IPS-NIHi7 (cell line): ENCODE results near the gene ADH1C.
A peak's percentile ranks its signal among the peaks of the same experiment; 100 is the strongest.
"Not testable (repeated sequence)": the region's sequence is repeated elsewhere in the genome, so short reads cannot be mapped to it uniquely, and the experiment has no call there.

Experiments
- DNase-seq: peaks from one replicate; pipeline ENCODE4 v3.0.0; 2012; ENCODE audit warnings: mixed read lengths; ENCODE audit errors: extremely low spot score

The ADH1C gene

GRCh38 chr4:99357948-99358347, 5.4 kb upstream of the ADH1C start:
- DNase-seq, result no peak

GRCh38 chr4:99356992-99357391, 4.4 kb upstream of the ADH1C start:
- no peak for DNase-seq

- not testable (repeated sequence) for DNase-seq
Measured at GRCh38 chr4:99356149-99356548, 3.6 kb upstream of the ADH1C start.

DNA sequence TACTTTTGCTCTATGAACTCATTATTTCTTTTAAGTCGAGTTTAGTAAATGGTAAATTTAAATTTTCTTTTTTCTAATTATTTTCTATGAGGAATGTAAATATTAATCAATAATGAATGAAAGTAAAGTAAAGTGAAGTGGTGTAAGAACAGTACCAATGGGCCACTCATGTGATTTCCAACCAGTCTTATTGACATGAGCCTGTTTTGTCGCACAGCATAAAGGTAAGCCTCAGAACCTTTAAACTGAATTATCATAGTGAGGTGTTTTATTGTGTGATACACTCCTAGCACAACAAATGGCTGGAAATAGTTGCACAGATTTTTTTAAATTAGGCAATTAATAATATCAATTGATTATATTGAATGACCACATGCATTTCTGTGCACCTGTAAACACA, 1.1 kb downstream of the ADH1C start:
- no peak for DNase-seq

- DNase-seq, result no peak
Measured at GRCh38 chr4:99349338-99349737, 3.2 kb downstream of the ADH1C start.

- DNase-seq, result not testable (repeated sequence)
Measured at GRCh38 chr4:99342624-99343023, 9.9 kb downstream of the ADH1C start.

GRCh38 chr4:99341426-99341825, 11.1 kb downstream of the ADH1C start:
- no peak for DNase-seq

DNA sequence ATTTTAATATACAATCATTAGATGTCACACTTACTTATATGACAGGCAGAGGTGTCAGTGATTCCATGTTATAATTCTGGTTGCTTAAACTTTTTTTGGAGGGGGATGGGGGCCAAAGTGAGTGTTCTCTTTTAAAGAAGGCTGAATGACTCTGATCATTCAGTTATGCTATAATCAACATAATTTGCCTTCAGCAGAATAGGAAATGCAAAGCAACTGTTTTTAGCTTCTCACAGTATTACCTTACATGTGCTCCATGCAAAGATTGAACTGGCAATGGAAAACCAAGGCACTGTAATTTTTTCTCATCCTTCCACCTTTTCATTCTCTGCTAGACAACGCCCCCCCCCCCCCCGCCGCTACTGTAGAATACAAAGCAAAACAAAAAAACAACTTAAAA, 13.4 kb downstream of the ADH1C start:
- no peak for DNase-seq

DNA sequence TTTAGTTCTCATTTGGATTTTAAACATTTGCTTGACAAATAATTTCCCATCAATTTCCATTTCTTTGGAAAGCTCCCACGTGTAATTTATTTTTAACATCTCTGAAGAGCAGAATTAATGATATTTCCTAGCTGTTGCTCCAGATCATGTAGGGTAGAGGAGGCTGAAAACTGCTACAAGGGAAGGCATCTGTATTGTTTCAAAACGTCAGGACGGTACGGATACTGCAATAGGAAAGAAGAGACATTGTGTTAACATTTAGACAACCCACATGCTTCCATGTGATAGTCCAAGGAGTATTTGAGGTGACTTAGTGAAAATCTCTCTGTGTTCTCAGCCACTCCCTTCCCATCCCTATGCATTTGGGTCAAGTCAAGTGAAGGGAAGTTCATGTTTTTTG, 16.0 kb downstream of the ADH1C start:
- DNase-seq, result no peak

GRCh38 chr4:99334880-99335279, 17.7 kb downstream of the ADH1C start:
- no peak for DNase-seq

DNA sequence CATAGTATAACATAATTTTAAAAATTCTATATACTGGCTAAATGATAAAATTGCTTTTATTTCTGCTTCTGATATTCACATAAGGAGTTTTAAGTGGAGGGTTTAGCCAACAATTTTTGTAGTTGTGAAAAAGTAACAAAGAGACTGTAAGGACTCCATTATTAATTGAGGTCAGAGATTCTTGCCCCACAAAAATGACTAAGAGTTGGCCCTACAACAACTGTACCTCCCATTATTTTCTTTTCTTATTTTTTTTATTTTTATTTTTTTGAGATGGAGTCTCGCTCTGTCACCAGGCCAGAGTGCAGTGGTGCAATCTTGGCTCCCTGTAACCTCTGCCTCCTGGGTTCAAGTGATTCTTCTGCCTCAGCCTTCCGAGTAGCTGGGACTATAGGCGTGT, 21.9 kb downstream of the ADH1C start:
- DNase-seq, result no peak

- no peak for DNase-seq
Measured at GRCh38 chr4:99329876-99330275, 22.7 kb downstream of the ADH1C start.

- DNase-seq, result no peak
Measured at GRCh38 chr4:99324979-99325378, 27.6 kb downstream of the ADH1C start.

DNA sequence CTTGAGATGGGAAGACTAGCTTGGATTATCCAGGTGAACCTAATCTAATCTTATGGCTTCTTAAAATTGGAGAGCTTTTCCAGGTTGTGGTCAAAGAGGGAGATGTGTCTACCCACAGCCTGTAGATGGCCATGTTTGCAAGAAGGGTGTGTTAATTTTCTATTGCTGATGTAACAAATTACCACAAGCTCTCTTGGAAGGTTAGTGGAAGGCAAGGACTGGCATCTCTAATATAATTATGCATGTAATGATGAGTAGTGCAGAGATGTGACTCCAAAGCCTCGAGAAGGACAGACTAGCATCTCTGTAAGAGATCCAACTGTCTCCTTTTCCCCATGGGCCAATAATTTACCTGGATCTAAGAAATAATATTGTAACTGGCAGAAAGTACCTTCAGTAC, 28.2 kb downstream of the ADH1C start:
- DNase-seq, result no peak

- no peak for DNase-seq
Measured at GRCh38 chr4:99323756-99324155, 28.8 kb downstream of the ADH1C start.

DNA sequence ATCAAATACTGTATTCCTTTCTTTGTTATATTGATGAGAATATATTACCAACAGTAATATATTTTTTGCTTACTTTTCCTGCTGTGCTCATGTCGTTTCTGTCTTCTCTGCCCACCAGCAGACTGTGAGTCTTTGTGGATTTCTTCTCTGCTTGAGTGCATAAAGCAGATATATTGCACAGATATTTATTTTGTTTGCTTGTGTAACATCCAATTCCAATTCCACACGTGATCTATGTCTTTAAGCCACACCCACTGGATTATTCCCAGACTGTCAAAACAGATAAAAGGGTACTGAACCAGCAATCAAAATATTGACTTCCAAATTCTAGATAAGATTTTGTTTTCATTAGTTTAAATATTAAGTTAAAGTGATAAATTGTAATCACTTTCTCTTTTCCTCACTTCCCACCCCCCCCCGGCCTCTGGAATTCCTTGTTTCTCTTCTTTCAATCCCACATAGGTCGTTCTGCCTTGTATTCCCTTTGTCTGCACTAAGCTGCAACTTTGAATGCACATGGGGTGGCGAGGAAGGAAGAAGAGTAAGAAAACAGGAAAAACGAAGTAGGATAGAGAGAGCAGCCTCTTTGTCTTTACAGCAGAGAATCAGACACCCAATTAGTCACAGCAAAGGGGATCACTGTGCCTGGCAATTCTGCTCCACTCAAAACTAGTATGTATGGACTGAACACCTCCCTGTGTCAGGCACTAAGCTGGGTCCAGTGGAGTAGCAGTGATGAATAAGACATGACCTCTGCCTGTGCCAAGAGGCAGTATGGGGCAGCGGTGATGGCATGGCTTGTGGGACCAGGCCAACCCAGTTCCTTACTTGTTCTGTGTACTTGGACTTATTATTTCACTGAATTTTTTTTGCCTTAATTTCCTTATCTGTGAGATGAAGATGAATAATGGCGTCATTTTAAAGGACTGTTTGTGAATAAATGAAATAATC, 31.0 kb downstream of the ADH1C start, which contains the start of gene ADH1B:
Gene ADH1B (minus strand): TSS at position 161 of the 951 bp plus-strand sequence. CDS start 70 bp downstream, at position 91.
- DNase-seq, result peak; percentile 15

DNA sequence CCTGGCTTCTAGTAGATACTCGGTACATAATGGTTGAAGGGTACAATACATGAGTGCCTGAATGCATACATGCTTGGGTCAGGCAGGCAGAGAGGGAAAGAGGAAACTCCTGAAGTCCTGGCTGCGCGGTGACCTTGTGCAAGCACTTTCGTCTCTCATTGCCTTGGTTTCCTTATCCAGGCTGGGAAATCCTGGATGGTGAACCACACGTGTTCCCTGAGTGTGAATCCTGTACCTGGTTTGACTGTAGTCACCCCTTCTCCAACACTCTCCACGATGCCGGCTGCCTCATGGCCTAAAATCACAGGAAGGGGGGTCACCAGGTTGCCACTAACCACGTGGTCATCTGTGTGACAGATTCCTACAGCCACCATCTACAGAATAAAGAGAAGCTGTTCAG, 34.7 kb downstream of the ADH1C start:
- DNase-seq, result not testable (repeated sequence)

DNA sequence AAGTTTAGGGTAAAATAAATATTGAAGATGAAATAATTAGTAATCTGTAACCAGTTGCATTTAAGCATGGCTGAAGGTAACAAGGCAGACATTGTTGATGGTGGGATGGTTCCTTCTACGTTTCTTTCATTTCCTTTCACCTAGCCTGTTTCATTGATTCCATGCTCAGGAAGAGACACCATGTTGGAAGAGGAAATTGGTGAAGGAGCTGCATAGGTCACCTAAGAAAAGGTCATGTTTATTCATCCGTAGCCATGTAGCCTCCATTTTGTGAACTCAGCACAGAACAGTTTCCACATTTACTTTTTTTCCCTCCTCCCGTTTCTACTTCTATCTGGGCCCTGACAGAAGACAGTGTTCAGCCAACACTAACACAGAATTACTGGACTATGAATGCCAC, 35.2 kb downstream of the ADH1C start:
- no peak for DNase-seq

- DNase-seq, result no peak
Measured at GRCh38 chr4:99315839-99316238, 36.7 kb downstream of the ADH1C start.

- DNase-seq, result no peak
Measured at GRCh38 chr4:99314211-99314610, 38.3 kb downstream of the ADH1C start.

GRCh38 chr4:99310389-99310788, 42.2 kb downstream of the ADH1C start:
- no peak for DNase-seq

DNA sequence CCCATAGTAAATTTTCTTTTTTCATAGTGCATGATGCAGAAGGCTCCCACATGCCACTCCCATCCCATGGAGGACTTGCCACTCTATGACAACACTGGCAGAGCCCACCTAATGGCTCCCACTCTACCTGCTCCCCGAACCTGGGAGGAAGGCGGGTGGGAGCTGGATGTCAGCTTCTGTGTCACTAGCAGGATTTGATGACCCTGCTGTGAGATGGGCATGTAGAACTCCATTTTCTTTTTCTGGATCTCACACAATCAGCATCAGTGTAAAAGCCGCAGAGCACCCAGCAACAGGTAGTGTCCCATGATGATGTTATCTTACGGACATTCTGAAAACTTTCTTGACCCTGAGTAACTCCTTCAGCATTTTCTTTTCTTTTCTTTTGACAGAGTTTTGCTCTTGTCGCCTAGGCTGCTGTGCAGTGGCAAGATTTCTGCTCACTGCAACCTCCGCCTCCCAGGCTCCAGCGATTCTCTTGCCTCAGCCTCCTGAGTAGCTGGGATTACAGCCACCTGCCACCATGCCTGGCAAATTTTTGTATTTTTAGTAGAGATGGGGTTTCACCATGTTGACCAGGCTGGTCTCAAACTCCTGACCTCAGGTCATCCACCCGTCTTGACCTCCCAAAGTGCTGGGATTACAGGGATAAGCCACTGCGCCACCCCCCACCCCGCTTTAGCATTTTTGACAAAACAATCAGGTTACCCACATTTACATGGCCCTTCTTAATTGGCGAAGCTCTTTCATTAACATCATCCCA, 46.7 kb downstream of the ADH1C start:
- DNase-seq, result no peak
